WTC11 (cell line): Measurements from ENCODE around the gene SLC2A5. TPM values are rescaled to one million over a fixed set of nuclear protein-coding genes. Genes with fewer than 3 reads are reported as not detected.

Experiments
- ATAC-seq: fragments of 200-7000 bp; cut with Tn5 transposase; 2 replicates; pipeline ENCODE4 v1.10.0; 2021; ENCODE audit warnings: mild to moderate bottlenecking, moderate library complexity
- CTCF ChIA-PET: fragments of 300-600 bp; sonication (Branson Sonifier 250); formaldehyde crosslinking; loops from one replicate; lab custom pipeline; 2021; ENCODE audit warnings: antibody characterized with exemption; lab: Charles Lee
- POLR2A ChIA-PET: fragments of 350-600 bp; sonication (Branson Sonifier 250); formaldehyde crosslinking; loops from one replicate; lab custom pipeline; 2021; ENCODE audit warnings: antibody characterized with exemption; lab: Charles Lee
- DNase-seq: peaks from one replicate; pipeline ENCODE4 v3.0.0; 2021; ENCODE audit warnings: low spot score
- H3K27ac Mint-ChIP-seq: 2 replicates; pipeline ENCODE4 v1.8.0; 2021; ENCODE audit warnings: mixed read lengths
- H3K27me3 Mint-ChIP-seq: 2 replicates; pipeline ENCODE4 v1.8.0; 2021; ENCODE audit warnings: low read depth, mild to moderate bottlenecking, moderate library complexity, mixed read lengths
- H3K36me3 Mint-ChIP-seq: 2 replicates; pipeline ENCODE4 v1.8.0; 2021; ENCODE audit warnings: mixed read lengths
- H3K4me1 Mint-ChIP-seq: 2 replicates; pipeline ENCODE4 v1.8.0; 2022; ENCODE audit warnings: mixed read lengths
- H3K4me3 Mint-ChIP-seq: 2 replicates; pipeline ENCODE4 v1.8.0; 2021; ENCODE audit warnings: mild to moderate bottlenecking, moderate library complexity, mixed read lengths
- H3K9me3 Mint-ChIP-seq: 2 replicates; pipeline ENCODE4 v1.8.0; 2021; ENCODE audit warnings: mixed read lengths
- AR ChIP-seq: fragments of 250-450 bp; sonication (Bioruptor Pico); IDR thresholded peaks from 2 replicates; pipeline ENCODE4 v1.9.0; 2021; ENCODE audit warnings: mild to moderate bottlenecking
- ATF3 ChIP-seq: sonication (generic); formaldehyde crosslinking; conservative IDR thresholded peaks from 2 replicates; pipeline ENCODE4 v1.8.1; 2022; ENCODE audit warnings: mild to moderate bottlenecking, missing genetic modification reagents
- CREB1 ChIP-seq: sonication (generic); formaldehyde crosslinking; IDR thresholded peaks from 2 replicates; pipeline ENCODE4 v1.8.0; 2023; ENCODE audit warnings: mild to moderate bottlenecking, missing genetic modification reagents
- ESRRA ChIP-seq: sonication (generic); formaldehyde crosslinking; IDR thresholded peaks from 2 replicates; pipeline ENCODE4 v1.8.1; 2022; ENCODE audit warnings: mild to moderate bottlenecking, missing genetic modification reagents, borderline replicate concordance
- JUN ChIP-seq: sonication (generic); formaldehyde crosslinking; IDR thresholded peaks from 2 replicates; pipeline ENCODE4 v1.8.0; 2023; ENCODE audit warnings: mild to moderate bottlenecking, missing genetic modification reagents
- NFE2L1 ChIP-seq: sonication (generic); formaldehyde crosslinking; IDR thresholded peaks from 2 replicates; pipeline ENCODE4 v1.8.1; 2023; ENCODE audit warnings: missing genetic modification reagents
- NFYB ChIP-seq: sonication (generic); formaldehyde crosslinking; conservative IDR thresholded peaks from 2 replicates; pipeline ENCODE4 v1.8.0; 2022; ENCODE audit warnings: low read depth, missing genetic modification reagents
- TEAD1 ChIP-seq: sonication (generic); formaldehyde crosslinking; IDR thresholded peaks from 2 replicates; pipeline ENCODE4 v1.8.0; 2022; ENCODE audit warnings: mild to moderate bottlenecking, missing genetic modification reagents
- USF2 ChIP-seq: sonication (generic); formaldehyde crosslinking; IDR thresholded peaks from 2 replicates; pipeline ENCODE4 v1.8.1; 2023; ENCODE audit warnings: mild to moderate bottlenecking, missing genetic modification reagents, moderate library complexity
- ZBTB43 ChIP-seq: sonication (generic); formaldehyde crosslinking; IDR thresholded peaks from 2 replicates; pipeline ENCODE4 v1.8.1; 2023; ENCODE audit warnings: mild to moderate bottlenecking, missing genetic modification reagents
- ZNF121 ChIP-seq: sonication (generic); formaldehyde crosslinking; IDR thresholded peaks from 2 replicates; pipeline ENCODE4 v1.8.0; 2023; ENCODE audit warnings: missing genetic modification reagents
- ZNF425 ChIP-seq: fragments of 250-450 bp; sonication (Bioruptor Pico); conservative IDR thresholded peaks from 2 replicates; pipeline ENCODE4 v1.9.0; 2021; ENCODE audit warnings: mild to moderate bottlenecking
- ZNF532 ChIP-seq: fragments of 250-450 bp; sonication (Bioruptor Pico); IDR thresholded peaks from 2 replicates; pipeline ENCODE4 v1.9.0; 2021; ENCODE audit warnings: mild to moderate bottlenecking, borderline replicate concordance
- ZSCAN18 ChIP-seq: fragments of 250-450 bp; sonication (Bioruptor Pico); IDR thresholded peaks from 2 replicates; pipeline ENCODE4 v2.1.2; 2022; ENCODE audit warnings: mild to moderate bottlenecking, moderate library complexity
- total RNA-seq: library from RNA; stranded (reverse); gene quantifications from 3 replicates; pipeline ENCODE4 v1.2.3, GENCODE V29; 2021

SLC2A5 gene
- total RNA-seq, 1 experiment from 2014 or later, result 0.04 TPM

GRCh38 chr1:8992936-8993687 lies 76.3 kb downstream of the SLC2A5 start:
- ChIA-PET POLR2A (no interaction called here), CTCF (interaction anchor here (1.0 kb wide), 1 partner anchor 12 kb away, joined by 11 read pairs; no protein-coding TSS in a partner anchor)
- Mint-ChIP-seq H3K36me3 (peaks cover 8% of the 10 kb centered on the region), H3K4me1 (no peaks in the 10 kb centered on the region), H3K4me3 (no peak overlapping the region), H3K27me3 (no peaks in the 10 kb centered on the region), H3K27ac (no peak overlapping the region), H3K9me3 (peaks cover 11% of the 10 kb centered on the region)
- no peak for ATAC-seq
- TF ChIP-seq ESRRA (CRISPR knock-in tag) (no peak), NFE2L1 (CRISPR knock-in tag) (no peak), ZBTB43 (CRISPR knock-in tag) (no peak), AR (CRISPR knock-in tag) (no peak), ZNF532 (CRISPR knock-in tag) (no peak), NFYB (CRISPR knock-in tag) (no peak), ZNF425 (CRISPR knock-in tag) (no peak), TEAD1 (CRISPR knock-in tag) (no peak), ZSCAN18 (no peak), CREB1 (CRISPR knock-in tag) (no peak)
- DNase-seq, result no peak

GRCh38 chr1:8989821-8990220 lies 79.6 kb downstream of the SLC2A5 start:
- no peak for DNase-seq
- Mint-ChIP-seq H3K4me1 (0 out of 2 replicates have a peak, but pooled peaks cover 2% of the 10 kb centered on the region), H3K27ac (no peak overlapping the region; the same call in 1 of the 2 replicates), H3K9me3 (peaks cover 11% of the 10 kb centered on the region), H3K36me3 (peaks cover 8% of the 10 kb centered on the region), H3K27me3 (no peaks in the 10 kb centered on the region), H3K4me3 (no peak overlapping the region)
- POLR2A ChIA-PET, result interaction anchor here (0.6 kb wide), 1 partner anchor 124 kb away, joined by 3 read pairs; no protein-coding TSS in a partner anchor
- no peak for ATAC-seq
- CTCF ChIA-PET, result interaction anchor here (1.1 to 6.1 kb wide), 4 partner anchors 15 to 72 kb away, joined by 3 to 50 read pairs (median 24); no protein-coding TSS in a partner anchor
- TF ChIP-seq ZNF121 (CRISPR knock-in tag) (no peak), ATF3 (CRISPR knock-in tag) (no peak), JUN (no peak), ZNF532 (CRISPR knock-in tag) (no peak), USF2 (CRISPR knock-in tag) (no peak), NFE2L1 (CRISPR knock-in tag) (no peak)
